A673 (cell line): ENCODE measurements around the gene CTNNA2.

Experiments used
- EZH2 ChIP-seq: fragments of 200-600 bp; sonication (generic); IDR thresholded peaks from 2 replicates; pipeline ENCODE4 v1.6.1; 2017; ENCODE audit warnings: borderline replicate concordance, low read depth, mild to moderate bottlenecking, mixed read lengths, antibody characterized with exemption, low read length; ENCODE audit not compliant: poor library complexity, severe bottlenecking
- TF ChIP-seq, protein P1 (sequence below): fragments of 300-800, 200-600 bp; sonication (generic); conservative IDR thresholded peaks from 2 replicates; pipeline ENCODE4 v1.5.1; 2017; ENCODE audit warnings: low read depth, mild to moderate bottlenecking, antibody characterized with exemption, low read length, moderate library complexity, mixed read lengths

DNA sequence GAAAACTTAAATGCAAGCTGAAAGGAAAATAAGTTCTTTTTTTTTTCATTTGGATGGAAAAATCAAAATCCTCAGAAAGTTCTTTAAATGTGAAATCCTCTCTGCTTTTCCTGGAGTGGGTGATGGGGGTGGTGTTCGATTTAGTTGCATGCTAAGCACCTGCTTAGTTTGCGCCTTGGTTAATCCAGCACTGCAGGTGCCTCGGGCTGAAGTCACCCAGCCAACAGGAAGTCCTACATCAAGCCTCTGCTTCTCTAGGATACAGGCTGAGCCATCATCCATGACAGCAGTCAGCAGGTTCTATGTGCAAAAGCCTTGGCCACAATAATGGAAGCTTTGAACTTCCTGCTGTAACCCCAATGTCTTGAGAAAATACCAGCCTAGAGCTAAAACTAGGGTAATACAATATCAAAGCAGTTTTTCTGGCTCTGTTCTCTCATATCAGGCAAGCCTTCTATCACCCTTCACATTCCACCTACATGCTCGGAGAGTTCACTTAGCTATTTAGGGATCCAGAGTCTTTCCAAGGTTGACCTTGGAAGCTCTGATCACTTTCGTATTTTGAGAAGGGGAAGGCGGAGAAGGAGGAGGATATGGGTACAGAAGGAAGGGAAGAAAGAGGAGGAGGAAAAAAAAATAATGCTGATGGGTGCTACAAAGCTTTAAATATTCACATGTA is 907.8 kb downstream of the CTNNA2 start:
- TF ChIP-seq, protein P1, sequence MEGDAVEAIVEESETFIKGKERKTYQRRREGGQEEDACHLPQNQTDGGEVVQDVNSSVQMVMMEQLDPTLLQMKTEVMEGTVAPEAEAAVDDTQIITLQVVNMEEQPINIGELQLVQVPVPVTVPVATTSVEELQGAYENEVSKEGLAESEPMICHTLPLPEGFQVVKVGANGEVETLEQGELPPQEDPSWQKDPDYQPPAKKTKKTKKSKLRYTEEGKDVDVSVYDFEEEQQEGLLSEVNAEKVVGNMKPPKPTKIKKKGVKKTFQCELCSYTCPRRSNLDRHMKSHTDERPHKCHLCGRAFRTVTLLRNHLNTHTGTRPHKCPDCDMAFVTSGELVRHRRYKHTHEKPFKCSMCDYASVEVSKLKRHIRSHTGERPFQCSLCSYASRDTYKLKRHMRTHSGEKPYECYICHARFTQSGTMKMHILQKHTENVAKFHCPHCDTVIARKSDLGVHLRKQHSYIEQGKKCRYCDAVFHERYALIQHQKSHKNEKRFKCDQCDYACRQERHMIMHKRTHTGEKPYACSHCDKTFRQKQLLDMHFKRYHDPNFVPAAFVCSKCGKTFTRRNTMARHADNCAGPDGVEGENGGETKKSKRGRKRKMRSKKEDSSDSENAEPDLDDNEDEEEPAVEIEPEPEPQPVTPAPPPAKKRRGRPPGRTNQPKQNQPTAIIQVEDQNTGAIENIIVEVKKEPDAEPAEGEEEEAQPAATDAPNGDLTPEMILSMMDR = no peak
- TF ChIP-seq EZH2 = no peak
